IPS-18a (cell line): ENCODE data around the gene ZNF862.

Experiments
- H3K27ac ChIP-seq: one replicate; pipeline ENCODE4 v1.5.1; 2013; ENCODE audit warnings: low read length
- H3K27me3 ChIP-seq: one replicate; pipeline ENCODE4 v1.6.1; 2013; ENCODE audit warnings: mild to moderate bottlenecking, low read length; ENCODE audit not compliant: control insufficient read depth, insufficient read depth
- H3K36me3 ChIP-seq: one replicate; pipeline ENCODE4 v1.6.1; 2013; ENCODE audit warnings: low read depth, low read length; ENCODE audit not compliant: control insufficient read depth
- H3K4me1 ChIP-seq: one replicate; pipeline ENCODE4 v1.6.1; 2013; ENCODE audit warnings: low read depth, low read length; ENCODE audit not compliant: control insufficient read depth
- H3K4me3 ChIP-seq: one replicate; pipeline ENCODE4 v1.5.1; 2013; ENCODE audit warnings: low read length
- H3K9ac ChIP-seq: one replicate; pipeline ENCODE4 v1.6.1; 2013; ENCODE audit warnings: mild to moderate bottlenecking, low read length, moderate library complexity
- H3K9me3 ChIP-seq: one replicate; pipeline ENCODE4 v1.6.1; 2013; ENCODE audit warnings: low read depth, low read length; ENCODE audit not compliant: control insufficient read depth

The ZNF862 gene

DNA sequence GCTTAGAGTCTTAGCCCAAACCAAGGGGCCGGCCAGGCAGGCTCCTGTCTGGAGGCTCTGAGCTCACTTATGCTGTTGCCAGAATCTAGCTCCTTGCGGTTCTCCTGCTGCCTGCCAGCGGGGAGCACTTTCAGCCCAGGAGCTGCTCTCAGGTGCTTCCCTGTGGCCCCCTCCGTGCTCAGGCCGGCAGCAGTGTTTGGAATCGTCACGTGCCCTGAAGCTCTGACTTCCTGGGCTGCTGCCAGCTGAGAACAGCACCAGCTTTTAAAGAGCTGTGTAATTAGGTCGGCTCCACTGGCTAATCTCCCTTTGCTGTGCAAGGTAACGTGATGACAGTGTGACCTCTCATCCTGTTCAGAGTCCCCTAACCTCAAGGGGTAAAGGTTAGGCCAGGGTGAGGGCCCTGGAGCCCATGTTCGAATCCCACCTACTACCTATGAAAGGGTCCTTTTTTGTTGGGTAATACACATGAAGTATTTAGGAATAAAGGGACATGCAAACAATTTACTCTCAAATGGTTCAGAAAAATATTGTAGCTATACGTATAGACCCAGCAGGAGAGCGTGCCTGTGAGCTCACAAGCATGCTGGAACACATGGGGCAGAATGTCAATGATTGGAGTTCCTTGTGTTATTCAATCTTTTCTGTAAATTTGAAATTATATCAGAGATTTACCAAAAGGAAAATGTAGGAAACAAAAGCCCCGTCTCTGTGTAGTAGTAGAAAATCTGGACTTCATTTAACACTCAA is 16.6 kb downstream of the ZNF862 start:
- H3K27me3 ChIP-seq, result no peaks in the 10 kb centered on the region
- no peaks in the 10 kb centered on the region for H3K36me3 ChIP-seq
- peaks cover 20% of the 10 kb centered on the region for H3K4me1 ChIP-seq
- H3K27ac ChIP-seq, result no peak overlapping the region
- no peak overlapping the region for H3K4me3 ChIP-seq
- H3K9me3 ChIP-seq, result no peaks in the 10 kb centered on the region
- H3K9ac ChIP-seq, result no peak overlapping the region

DNA sequence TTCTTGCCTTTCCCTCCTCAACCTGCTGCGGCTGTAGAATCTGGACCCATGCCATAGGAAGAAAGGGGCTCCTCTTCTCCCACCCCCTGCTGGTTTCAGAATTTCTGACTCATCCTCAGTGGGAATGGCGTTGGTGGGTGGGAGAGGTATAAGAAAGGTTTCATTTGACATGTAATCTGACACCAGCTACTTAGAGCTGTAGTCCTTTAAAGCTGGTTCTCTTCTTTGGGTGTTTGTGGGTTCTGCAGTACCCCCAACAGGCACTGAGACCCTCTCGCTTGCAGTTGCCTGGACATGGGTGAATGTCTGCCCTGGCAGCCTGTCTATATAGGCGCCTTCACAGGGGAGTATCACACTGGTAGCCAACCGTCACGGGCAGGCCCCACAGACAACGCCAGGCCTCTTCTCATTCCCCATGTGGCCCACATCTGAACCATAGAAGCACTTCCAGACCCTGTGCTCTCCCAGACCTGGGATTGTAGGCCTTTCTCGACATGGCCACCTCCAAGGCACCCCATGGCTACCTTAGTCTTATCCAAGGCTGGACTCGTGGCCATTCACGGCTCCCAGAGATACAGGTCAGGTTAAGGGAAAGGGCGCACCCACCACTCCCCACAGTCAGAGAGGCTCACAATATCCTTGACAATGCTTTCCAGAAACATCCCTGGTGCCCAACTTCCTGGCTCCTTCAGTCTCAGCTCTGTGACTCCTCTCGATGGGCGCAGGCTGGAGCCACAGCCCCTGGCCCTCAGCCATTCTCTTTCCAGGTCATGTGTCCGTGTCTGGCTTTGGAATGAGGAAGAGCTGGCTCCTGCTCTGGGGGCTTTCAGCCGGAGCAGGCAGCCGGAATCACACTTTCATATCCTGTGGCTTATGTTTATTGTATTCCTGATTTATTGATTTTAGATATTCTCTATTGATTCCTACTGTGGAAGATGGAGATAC is 17.5 kb downstream of the ZNF862 start:
- Histone ChIP-seq H3K27me3 (no peaks in the 10 kb centered on the region), H3K9me3 (no peaks in the 10 kb centered on the region), H3K4me3 (no peak overlapping the region), H3K4me1 (peaks cover 20% of the 10 kb centered on the region), H3K9ac (no peak overlapping the region), H3K36me3 (no peaks in the 10 kb centered on the region), H3K27ac (no peak overlapping the region)

DNA sequence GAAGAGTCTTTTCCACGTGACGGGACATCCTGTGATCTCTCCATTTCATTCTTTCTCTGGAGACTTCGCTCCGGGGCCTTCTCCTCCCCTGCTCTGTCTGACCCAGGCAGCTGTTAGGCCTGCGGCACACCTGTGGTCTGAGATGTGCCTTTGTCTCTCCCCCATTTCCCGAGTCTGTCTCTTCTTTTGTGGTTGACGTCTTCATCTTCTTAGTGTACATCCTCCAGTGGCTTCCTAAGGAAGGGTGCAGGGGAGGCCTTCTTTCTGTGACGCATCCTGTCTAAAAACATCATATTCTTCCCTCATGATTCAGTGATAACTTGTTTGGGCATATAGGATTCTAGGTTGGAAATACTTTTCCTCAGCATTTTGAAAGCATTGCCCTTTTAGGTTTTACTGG is 18.4 kb downstream of the ZNF862 start:
- Histone ChIP-seq H3K9me3 (no peaks in the 10 kb centered on the region), H3K9ac (no peak overlapping the region), H3K36me3 (no peaks in the 10 kb centered on the region), H3K27ac (no peak overlapping the region), H3K27me3 (no peaks in the 10 kb centered on the region), H3K4me1 (peaks cover 20% of the 10 kb centered on the region), H3K4me3 (no peak overlapping the region)

DNA sequence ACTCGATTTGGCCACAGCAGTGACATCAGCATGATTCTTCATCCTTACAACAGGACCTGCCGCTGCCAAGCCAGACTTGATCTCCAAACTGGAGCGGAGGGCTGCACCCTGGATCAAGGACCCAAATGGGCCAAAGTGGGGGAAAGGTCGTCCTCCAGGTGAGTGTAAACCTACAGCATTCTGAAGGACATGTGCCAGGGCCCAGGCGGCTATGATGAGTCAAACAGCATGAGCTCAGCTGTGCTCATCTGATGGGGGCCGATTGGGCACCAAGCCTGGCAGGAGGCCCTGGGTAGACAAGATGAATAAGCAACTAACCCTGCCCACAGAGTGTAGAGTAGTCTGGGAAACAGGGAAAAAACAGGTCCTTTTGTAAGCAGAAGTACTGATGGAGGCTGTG is 21.2 kb downstream of the ZNF862 start:
- H3K4me1 ChIP-seq, result peaks cover 16% of the 10 kb centered on the region
- H3K4me3 ChIP-seq, result no peak overlapping the region
- H3K27ac ChIP-seq, result no peak overlapping the region
- no peak overlapping the region for H3K9ac ChIP-seq
- no peaks in the 10 kb centered on the region for H3K36me3 ChIP-seq
- H3K9me3 ChIP-seq, result no peaks in the 10 kb centered on the region
- no peaks in the 10 kb centered on the region for H3K27me3 ChIP-seq

DNA sequence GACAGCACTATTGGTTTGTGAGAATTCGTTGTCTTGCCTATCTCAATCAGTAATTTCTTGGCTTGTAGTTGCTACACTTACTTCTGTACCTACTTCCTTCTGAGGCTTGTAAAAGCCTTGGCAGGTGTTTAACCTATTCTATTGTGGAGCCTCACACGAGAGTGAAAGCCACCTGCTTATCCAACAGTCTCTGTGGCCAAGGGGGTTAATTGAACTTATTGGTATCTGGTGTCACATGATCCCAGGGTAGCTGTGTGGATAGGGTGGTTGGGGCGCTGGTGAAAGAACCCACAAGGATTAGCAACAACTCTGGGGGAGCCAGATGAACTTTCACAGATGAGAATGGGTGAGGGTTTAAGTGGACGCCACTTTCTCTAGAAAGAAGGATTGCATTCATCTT is 21.7 kb downstream of the ZNF862 start:
- H3K9me3 ChIP-seq, result no peaks in the 10 kb centered on the region
- no peaks in the 10 kb centered on the region for H3K27me3 ChIP-seq
- H3K27ac ChIP-seq, result no peak overlapping the region
- no peaks in the 10 kb centered on the region for H3K36me3 ChIP-seq
- H3K4me1 ChIP-seq, result peaks cover 12% of the 10 kb centered on the region
- no peak overlapping the region for H3K9ac ChIP-seq
- no peak overlapping the region for H3K4me3 ChIP-seq

DNA sequence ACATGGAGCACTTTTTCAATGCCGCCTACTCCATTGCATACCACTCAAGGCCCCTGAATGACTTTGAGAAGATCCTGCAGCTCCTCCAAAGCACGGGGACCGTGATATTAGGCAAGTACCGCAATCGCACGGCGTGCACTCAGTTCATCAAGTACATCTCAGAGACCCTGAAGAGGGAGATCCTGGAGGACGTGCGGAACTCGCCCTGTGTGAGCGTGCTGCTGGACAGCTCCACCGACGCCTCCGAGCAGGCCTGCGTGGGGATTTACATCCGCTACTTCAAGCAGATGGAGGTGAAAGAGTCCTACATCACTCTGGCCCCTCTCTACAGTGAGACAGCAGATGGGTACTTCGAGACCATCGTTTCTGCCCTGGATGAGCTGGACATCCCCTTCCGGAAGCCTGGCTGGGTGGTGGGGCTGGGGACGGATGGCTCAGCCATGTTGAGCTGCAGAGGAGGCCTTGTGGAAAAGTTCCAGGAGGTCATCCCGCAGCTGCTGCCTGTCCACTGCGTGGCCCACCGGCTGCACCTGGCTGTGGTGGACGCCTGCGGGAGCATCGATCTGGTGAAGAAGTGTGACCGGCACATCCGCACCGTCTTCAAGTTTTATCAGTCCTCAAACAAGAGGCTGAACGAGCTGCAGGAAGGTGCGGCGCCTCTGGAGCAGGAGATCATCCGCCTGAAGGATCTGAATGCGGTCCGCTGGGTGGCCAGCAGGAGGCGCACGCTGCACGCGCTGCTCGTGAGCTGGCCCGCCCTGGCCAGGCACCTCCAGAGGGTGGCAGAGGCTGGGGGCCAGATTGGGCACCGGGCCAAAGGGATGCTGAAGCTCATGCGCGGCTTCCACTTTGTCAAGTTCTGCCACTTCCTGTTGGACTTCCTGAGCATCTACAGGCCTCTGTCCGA is 22.9 kb downstream of the ZNF862 start:
- Histone ChIP-seq H3K9me3 (no peaks in the 10 kb centered on the region), H3K9ac (no peak overlapping the region), H3K4me3 (no peak overlapping the region), H3K27me3 (no peaks in the 10 kb centered on the region), H3K27ac (no peak overlapping the region), H3K4me1 (peaks cover under 1% of the 10 kb centered on the region), H3K36me3 (no peaks in the 10 kb centered on the region)

DNA sequence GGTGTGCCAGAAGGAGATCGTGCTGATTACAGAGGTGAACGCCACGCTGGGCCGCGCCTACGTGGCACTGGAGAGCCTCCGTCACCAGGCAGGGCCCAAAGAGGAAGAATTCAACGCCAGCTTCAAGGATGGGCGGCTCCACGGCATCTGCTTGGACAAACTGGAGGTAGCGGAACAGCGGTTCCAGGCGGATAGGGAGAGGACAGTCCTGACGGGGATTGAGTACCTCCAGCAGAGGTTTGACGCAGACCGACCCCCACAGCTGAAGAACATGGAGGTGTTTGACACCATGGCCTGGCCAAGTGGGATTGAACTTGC is 23.5 kb downstream of the ZNF862 start:
- Histone ChIP-seq H3K27me3 (no peaks in the 10 kb centered on the region), H3K27ac (no peak overlapping the region), H3K36me3 (no peaks in the 10 kb centered on the region), H3K4me1 (no peaks in the 10 kb centered on the region), H3K4me3 (no peak overlapping the region), H3K9me3 (no peaks in the 10 kb centered on the region), H3K9ac (no peak overlapping the region)

DNA sequence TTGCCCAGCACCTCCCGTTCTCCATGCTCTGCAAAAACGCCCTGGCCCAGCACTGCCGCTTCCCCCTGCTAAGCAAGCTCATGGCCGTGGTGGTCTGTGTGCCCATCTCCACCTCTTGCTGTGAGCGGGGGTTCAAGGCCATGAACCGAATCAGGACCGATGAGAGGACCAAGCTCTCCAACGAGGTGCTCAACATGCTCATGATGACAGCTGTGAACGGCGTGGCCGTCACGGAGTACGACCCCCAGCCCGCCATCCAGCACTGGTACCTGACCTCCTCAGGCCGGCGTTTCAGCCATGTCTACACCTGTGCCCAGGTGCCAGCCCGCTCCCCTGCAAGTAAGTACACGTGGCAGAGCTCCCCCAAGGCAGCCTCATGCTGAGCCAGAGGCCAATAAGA is 24.0 kb downstream of the ZNF862 start:
- no peaks in the 10 kb centered on the region for H3K27me3 ChIP-seq

DNA sequence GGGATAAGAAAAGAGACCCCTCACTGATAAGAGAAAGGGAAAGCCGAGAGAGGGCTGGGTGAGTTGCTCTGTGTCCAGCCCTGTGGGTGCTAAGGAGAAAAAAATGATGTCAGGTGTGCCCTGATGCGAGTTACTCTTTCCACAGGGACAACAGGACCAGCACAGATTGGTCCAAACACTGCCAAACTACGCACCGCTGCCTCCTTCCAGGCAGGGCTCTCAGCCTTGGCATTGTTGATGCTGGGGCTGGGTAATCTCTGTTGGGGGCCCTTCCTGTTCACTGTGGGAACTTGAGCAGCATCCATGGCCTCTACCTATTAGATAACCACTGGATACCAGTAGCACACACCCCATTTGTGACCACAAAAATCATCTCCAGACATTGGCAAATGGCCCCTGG is 25.3 kb downstream of the ZNF862 start:
- H3K9ac ChIP-seq, result no peak overlapping the region
- H3K4me1 ChIP-seq, result no peaks in the 10 kb centered on the region
- H3K36me3 ChIP-seq, result no peaks in the 10 kb centered on the region
- H3K27me3 ChIP-seq, result no peaks in the 10 kb centered on the region
- H3K27ac ChIP-seq, result no peak overlapping the region
- H3K9me3 ChIP-seq, result no peaks in the 10 kb centered on the region
- H3K4me3 ChIP-seq, result no peak overlapping the region

More for the DNA sequence above, 24.0 kb downstream of the ZNF862 start:
- Histone ChIP-seq H3K36me3 (no peaks in the 10 kb centered on the region), H3K4me3 (no peak overlapping the region), H3K27ac (no peak overlapping the region), H3K9ac (no peak overlapping the region), H3K4me1 (no peaks in the 10 kb centered on the region), H3K9me3 (no peaks in the 10 kb centered on the region)

DNA sequence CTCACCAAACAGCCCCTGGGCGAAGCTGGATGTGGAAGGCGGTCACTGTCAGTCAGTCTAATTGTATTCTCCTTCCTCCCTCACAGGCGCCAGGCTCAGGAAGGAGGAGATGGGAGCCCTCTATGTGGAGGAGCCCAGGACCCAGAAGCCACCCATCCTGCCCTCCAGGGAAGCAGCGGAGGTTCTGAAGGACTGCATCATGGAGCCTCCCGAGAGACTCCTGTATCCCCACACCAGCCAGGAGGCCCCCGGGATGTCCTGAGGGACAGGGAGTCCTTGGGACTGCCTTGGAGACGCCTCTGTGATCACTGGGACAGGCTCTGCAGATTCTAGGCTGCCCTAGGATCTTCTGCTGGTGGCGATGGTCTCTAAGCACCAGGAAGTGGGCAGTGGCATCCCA is 25.8 kb downstream of the ZNF862 start:
- no peaks in the 10 kb centered on the region for H3K36me3 ChIP-seq
- no peak overlapping the region for H3K27ac ChIP-seq
- H3K9ac ChIP-seq, result no peak overlapping the region
- no peaks in the 10 kb centered on the region for H3K27me3 ChIP-seq
- no peak overlapping the region for H3K4me3 ChIP-seq
- no peaks in the 10 kb centered on the region for H3K4me1 ChIP-seq
- H3K9me3 ChIP-seq, result no peaks in the 10 kb centered on the region

DNA sequence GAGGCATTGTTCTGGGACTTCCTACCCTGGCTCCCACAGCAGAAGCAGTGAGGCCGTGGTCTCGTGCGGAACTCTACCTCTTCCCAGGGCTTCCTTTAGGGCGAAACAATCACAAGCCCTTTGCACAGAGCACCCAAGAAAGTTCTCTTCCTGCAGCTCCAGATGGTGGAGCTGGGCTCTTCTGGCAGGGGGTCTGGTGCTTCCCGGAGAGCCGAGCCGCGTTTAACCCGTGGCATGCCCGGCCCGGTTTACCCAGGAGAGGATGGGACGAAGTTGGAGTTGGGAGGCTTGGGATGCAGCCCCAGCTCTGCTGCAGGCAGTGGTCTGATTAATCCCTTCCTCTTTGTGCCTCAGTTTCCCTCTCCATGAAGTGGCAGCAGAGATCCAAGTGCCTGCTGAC is 26.6 kb downstream of the ZNF862 start:
- Histone ChIP-seq H3K9ac (no peak overlapping the region), H3K36me3 (no peaks in the 10 kb centered on the region), H3K4me3 (no peak overlapping the region), H3K27me3 (no peaks in the 10 kb centered on the region), H3K27ac (no peak overlapping the region), H3K9me3 (no peaks in the 10 kb centered on the region), H3K4me1 (no peaks in the 10 kb centered on the region)
